ENCODE data around the gene HOXB2.
"Not testable (repeated sequence)": the region's sequence is repeated elsewhere in the genome, so short reads cannot be mapped to it uniquely, and the experiment has no call there.

HOXB2 gene

DNA sequence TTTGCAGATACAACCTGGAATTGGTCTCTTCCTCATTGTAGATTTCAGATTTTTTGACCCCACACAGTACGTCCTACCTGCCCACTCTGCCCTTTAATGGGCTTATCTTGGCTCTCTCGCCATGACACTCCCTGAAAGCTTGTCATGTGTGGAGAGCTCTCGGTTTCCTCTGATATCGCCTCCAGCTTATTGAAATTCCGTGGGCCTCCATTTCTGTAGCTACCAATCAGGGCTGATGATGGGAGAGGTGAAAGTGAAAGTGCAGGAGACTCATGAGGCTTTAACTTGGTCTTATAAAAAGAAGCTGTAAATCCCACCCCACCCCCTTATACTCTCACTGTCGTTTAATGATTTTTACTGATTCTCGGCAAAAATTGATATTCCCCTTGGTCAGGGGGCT, 31.8 kb downstream of the HOXB2 start:
- peak; percentile 91 for DNase-seq

DNA sequence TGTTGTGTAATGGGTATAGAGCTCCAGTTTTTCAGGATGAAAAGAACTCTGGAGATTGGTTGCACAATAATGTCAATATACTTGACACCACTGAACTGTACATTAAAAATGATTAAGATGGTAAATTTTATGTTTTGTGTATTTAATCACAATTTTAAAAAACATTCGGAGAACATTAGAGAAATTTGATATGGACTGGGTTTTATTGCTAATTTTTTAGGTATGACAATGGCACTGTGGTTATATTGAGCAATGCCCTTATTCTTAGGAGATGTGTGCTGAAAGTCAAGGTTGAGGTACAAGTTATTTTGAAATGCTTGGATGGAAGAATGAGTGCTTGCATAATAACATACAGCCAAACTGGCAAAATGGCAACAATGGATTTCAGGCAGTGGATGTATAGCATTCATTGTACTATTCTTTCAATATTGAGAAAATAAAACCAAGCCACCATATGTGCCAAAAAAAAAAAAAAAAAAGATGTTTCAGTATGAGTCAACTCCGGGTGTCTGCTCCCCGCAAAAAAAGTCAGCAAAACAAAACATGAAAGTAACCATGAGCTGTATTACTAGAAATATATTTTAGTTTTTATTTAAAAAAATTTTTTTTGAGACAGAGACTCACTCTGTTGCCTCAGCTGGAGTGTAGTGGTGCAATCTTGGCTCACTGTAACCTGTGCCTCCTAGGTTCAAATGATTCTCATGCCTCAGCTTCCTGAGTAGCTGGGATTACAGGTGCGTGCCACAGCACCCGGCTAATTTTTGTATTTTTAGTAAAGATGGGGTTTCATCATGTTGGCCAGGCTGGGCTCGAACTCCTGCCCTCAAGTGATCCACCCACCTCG, 33.9 kb downstream of the HOXB2 start:
- DNase-seq, result no peak

DNA sequence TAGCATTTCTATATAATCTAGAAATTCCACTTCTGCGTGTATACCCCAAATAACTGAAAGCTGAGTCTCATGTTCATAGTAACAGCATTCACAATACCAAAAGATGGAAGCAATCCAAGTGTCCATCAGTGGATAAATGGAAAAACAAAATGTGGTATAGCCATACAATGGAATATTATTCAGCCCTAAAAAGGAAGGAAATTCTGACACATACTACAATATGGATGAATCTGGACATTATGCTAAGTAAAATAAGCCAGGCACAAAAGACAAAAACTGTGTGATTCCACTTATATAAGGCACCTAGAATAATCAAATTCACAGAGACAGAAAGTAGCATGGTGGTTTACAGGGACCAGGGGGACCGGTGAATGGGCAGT, 34.5 kb downstream of the HOXB2 start:
- DNase-seq, result no peak

- not testable (repeated sequence) for DNase-seq
These were observed 35.2 kb downstream of the HOXB2 start for GRCh38 chr17:48509708-48510107.

DNA sequence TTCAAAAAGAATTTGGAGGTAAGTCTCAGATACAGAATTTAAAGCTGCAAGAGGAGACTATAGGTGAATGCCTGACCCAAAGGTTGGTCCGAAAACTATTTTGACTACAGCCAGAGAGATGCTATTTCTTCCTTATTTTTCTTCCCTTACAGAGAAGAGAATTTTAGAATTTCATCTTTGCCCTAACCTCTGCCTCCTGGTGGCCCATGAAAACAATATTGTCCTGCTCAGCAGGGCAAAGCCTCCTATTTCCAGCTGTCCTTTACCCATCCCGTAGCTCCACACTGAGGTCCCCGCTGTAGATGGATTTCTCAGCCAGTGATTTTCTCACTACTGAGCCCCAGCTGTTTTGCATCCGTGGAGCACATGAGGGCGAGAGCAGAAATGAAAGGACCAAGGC, 38.7 kb downstream of the HOXB2 start:
- no peak for DNase-seq

- peak; percentile 72 for DNase-seq
These were observed 39.1 kb downstream of the HOXB2 start for GRCh38 chr17:48505788-48506187.

DNA sequence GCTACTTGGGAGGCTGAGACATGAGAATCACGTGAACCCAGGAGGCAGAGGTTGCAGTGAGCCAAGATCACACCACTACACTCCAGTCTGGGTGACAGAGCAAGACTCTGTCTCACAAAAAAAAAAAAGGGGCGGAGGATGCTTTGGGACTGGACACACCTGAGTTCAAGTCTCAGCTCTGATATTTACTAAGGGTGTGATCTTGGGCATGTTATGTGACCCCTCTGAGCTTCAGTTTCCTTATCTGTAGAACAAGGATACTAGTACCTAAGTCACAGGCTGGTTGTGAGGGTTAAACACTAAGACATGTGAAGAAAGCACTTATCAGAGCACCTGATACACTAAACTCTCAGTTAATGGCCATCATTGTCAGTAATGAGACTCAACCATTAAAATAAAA, 40.0 kb downstream of the HOXB2 start:
- DNase-seq, result no peak

DNA sequence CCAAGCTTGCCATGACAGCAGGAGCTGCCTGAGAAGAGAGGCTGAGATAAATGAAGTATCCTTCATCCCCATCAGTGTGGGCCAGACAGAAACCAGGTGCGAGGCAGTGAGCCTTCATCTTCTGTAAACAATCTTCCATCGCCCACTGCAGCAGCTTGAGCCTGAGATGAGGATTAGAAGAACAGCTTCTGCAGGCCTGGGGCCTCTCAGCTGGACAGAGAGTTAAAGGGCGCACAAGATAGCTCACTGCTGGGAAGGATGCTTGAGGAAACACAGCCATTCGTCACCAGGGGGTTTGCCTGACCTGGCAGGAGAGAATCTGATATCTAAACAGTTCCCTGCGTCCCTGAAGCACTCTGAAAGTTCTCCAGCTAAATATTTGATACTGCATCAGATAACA, 41.2 kb downstream of the HOXB2 start:
- no peak for DNase-seq

DNA sequence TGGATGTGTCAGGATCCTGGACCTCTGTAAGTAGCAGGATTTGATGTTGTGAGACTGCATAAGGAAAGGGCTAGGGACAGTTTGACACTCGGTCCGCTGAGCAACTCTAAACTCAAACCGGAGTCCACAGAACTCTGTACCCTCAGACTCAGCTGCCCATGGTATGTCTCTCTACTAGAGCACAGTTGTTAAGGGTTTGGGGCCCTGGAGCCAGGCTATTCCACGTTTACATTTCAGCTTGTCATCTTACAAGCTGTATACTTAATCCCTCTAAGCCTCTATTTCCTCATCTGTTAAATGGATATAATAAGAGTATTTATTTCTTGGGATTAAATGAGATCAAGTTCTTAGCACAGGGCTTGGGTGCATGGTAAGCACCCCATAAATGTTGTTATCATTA, 42.0 kb downstream of the HOXB2 start:
- DNase-seq, result no peak

GRCh38 chr17:48502312-48502711, 42.6 kb downstream of the HOXB2 start:
- no peak for DNase-seq

GRCh38 chr17:48500435-48501426, 44.2 kb downstream of the HOXB2 start:
- DNase-seq, result no peak

DNA sequence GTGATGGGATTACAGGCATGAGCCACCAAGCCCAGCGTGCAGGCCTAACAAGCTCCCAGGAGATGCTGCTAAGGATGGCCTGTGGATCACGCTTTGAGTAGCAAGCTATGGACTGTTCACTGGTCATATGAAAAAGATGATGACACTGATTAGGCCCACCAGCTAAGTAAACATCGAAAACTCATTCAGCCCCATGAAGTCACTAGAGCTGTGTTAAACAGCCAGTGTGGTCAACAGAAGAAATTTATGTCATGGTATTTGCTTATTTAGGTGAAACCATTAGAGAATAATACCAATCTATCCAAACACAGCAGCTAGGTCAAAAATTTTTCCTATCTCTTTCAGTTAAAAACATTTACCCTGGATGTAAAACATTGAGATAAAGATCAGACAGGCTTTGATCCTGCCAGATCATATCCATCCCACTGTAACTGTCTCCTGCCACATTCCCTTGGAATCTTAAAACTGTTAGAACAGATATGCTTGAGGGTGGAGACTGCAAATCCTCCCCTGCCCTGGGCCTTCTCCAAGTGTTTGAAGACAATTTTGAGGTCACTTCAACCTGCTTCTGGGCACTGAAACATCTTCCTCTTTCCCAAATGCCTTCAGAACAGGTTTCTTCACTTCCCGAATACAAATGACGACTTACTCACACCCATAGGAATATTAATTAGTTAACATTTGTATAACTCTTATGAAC, 45.0 kb downstream of the HOXB2 start:
- DNase-seq, result no peak

DNA sequence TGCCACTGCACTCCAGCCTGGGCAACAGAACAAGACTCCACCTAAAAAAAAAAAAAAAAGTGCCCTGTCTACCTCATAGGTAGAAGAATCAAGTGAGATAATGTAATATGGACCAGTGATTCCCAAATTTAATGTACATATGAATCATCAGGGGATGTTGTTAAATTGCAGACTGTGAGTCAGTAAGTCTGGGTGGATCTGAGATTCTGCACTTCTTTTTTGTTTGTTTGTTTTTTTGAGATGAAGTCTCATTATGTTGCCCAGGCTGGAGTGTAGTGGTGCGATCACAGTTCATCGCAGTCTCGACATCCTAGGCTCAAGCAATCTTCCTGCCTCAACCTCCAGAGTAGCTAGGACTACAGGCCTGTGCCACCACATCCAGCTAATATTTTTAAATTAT, 45.7 kb downstream of the HOXB2 start:
- DNase-seq, result no peak

- DNase-seq, result no peak
These were observed 46.6 kb downstream of the HOXB2 start for GRCh38 chr17:48498164-48498850.

GRCh38 chr17:48497103-48497502, 47.8 kb downstream of the HOXB2 start:
- no peak for DNase-seq

GRCh38 chr17:48494335-48494734, 50.6 kb downstream of the HOXB2 start:
- no peak for DNase-seq

Measured in OCI-M1 (cell line).